ENCODE results near the gene HNRNPC. TPM values are rescaled to one million over a fixed set of nuclear protein-coding genes. Genes with fewer than 3 reads are reported as not detected.

Gene HNRNPC
- total RNA-seq, 2 experiments from 2014 or later: 1,155 to 1,665 TPM

DNA sequence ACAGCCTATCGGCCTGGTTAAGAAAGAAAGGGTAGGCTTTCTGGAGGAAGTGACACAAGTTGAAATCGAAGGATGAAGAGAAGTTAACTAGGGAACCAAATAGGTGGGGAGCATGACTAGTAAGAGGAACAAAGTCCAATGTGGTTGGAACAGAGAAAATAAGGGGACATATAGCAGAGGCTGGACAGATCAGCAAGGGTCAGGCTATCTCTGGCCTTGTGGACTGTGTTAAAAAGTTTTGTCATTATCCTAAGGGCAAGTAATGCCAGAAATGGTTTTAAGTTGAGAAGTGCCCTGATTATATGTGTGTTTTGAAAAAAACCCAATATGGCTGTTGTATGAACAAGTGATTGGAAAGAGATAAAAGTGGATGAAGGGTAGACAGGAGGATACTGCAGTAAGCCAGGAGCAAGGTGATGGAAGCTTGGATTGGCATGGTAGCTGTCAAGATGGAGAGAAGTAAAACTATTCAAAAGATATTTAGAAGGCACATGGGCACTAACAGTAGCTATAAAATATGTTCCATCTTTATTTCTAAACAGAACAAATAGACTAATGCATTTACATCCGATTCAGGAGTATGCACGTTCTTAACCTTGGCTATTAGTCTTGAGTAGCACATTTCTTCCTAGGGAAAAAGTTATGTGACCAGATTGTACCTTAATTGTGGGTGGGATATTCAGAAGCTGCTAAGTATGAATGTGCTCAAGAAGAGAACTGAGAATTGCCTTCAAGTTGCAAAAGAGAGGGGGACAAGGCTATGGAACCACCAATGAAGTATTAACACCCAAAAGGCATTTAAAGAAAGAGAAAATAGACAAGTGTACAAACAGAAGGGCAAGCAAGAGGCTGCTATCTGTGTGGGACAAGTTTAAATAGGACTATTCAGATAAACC lies 66.5 kb downstream of the HNRNPC start:
- ChIA-PET POLR2A (interaction anchor here (0.5 to 1.6 kb wide), 5 partner anchors 10 to 148 kb away, joined by 3 to 4 read pairs (median 3); no protein-coding TSS in a partner anchor), CTCF (interaction anchor here (0.6 to 1.1 kb wide), 2 partner anchors 9 to 10 kb away, joined by 3 to 5 read pairs; no protein-coding TSS in a partner anchor)
- Mint-ChIP-seq H3K4me3 (no peak overlapping the region), H3K27me3 (no peaks in the 10 kb centered on the region), H3K9me3 (ENCODE audit: low read depth) (no peaks in the 10 kb centered on the region), H3K27ac (peak overlapping the region; percentile 55), H3K4me1 (peaks cover 3% of the 10 kb centered on the region), H3K36me3 (ENCODE audit: low read depth) (peaks cover 41% of the 10 kb centered on the region)
- intact Hi-C loops (cut with DNase I, micrococcal nuclease): no loop called here
- ATAC-seq: no peak
- DNase-seq: no peak

DNA sequence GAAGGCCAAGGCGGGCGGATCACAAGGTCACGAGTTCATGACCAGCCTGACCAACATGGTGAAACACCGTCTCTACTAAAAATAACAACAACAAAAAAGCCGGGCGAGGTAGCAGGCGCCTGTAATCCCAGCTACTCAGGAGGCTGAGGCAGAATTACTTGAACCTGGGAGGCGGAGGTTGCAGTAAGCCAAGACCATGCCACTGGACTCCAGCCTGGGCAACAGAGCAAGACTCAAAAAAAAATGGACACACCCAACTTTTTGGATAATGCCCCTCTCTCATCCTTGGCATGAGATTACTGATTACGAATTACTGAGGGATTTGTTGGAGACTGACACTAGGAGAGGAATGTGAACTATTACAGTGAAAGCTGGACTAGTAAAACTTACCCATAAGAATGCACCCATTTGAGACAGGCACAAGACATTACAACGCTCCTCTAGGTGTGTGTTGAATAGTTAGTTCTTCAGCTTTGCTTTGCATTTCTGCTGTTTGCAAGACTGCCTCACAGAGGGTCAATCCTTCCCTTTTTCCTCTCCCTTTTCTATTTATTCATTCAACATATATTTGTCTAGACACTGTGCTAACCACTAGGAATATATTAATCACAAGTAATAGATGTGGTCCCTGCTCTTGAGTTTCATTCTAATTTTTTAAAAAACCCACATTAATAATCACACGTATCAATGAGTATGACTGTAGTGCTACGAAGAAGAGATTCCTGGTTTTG lies 67.3 kb downstream of the HNRNPC start:
- H3K27ac Mint-ChIP-seq: no peak overlapping the region
- ATAC-seq: no peak
- POLR2A ChIA-PET: no interaction called here

DNA sequence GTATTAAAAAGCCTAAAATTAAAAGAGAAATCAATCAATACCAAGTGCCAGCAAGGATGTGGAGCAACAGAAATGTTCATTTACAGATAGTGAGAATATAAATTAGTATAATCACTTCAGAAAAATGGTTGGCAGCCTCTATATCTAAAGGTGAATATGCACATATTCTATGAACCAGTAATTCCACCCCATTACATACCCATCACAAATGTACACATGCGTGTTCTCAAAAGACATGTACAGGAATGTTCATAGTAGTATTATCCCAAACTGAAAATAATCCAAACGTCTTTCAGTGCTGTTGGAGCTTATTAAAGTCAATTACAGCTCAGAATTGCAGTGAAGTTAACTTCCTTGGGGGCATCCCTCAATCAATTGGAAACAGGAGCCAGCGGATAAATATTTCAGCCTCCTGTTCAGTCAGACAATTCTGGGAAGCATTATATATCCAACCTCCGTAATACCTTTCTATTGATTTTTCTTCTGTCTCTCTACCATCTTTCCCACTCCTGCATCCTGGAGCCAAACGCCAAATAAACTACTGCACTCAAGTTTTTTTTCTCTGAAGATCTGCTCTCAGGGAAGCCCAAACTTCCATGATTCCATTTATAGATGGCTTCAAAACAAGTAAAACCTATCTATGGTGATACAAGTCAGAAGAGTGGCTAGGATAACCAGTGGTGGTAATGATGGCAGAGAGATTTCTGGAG lies 68.3 kb downstream of the HNRNPC start:
- no peaks in the 10 kb centered on the region for H3K9me3 Mint-ChIP-seq (ENCODE audit: low read depth)
- intact Hi-C loops (cut with DNase I, micrococcal nuclease): no loop called here
- ChIA-PET CTCF (no interaction called here), POLR2A (interaction anchor here (0.6 kb wide), 1 partner anchor 500 kb away, joined by 3 read pairs; no protein-coding TSS in a partner anchor)
- DNase-seq (no peak), ATAC-seq (no peak)
- peaks cover 2% of the 10 kb centered on the region for H3K4me1 Mint-ChIP-seq
- H3K36me3 Mint-ChIP-seq (ENCODE audit: low read depth): peaks cover 23% of the 10 kb centered on the region
- H3K27ac Mint-ChIP-seq: peak overlapping the region; percentile 2
- no peaks in the 10 kb centered on the region for H3K27me3 Mint-ChIP-seq
- no peak overlapping the region for H3K4me3 Mint-ChIP-seq

More for the DNA sequence above, 67.3 kb downstream of the HNRNPC start:
- Mint-ChIP-seq H3K4me1 (peaks cover 2% of the 10 kb centered on the region), H3K9me3 (ENCODE audit: low read depth) (no peaks in the 10 kb centered on the region), H3K4me3 (no peak overlapping the region), H3K36me3 (ENCODE audit: low read depth) (peaks cover 33% of the 10 kb centered on the region), H3K27me3 (no peaks in the 10 kb centered on the region)
- DNase-seq: no peak
- intact Hi-C loops (cut with DNase I, micrococcal nuclease): no loop called here
- CTCF ChIA-PET: no interaction called here

DNA sequence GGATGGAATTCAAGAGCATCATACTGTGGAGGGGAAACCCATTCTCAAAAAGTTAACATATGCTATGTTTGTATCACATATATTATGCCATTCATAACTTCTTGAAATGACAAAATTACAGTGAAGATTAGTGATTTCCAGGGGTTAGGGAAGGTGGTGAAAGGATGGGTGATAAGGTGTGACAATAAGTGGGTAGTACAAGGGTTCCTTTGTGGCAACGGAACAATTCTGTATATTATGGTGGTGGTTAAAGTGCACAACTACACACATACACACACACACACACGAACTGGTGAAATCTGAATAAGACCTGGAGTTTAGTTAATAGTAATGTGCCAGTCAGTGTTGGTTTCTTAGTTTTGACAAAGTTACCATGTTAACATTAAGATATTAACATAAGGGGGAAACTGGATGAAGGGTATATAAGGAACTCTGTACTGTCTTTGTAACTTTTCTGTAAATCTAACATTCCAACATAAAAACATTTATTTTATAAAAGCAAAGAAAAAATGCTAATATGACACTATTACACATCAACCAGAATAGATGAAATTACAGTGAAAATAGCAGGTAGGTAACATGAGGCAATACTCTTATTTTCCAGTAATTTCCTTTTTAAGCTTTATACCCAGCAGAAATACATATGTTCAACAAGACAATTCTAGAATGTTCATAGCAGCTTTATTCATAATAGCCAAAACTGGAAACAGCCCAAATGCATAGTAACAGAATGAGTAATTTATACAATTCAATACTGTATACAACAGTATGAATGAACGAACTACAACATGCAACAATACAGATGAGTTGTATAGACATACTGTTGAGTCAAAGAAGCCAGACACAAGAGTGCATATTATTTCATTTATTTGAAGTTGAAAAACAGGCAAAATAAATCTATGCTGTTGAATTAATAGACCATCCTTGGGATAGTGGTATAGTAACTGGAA lies 69.4 kb downstream of the HNRNPC start:
- H3K4me1 Mint-ChIP-seq: peaks cover 2% of the 10 kb centered on the region
- no peaks in the 10 kb centered on the region for H3K27me3 Mint-ChIP-seq
- ChIA-PET CTCF (no interaction called here), POLR2A (no interaction called here)
- intact Hi-C loops (cut with DNase I, micrococcal nuclease): no loop called here
- peak; percentile 38 for ATAC-seq
- H3K27ac Mint-ChIP-seq: no peak overlapping the region
- no peak overlapping the region for H3K4me3 Mint-ChIP-seq
- peaks cover 15% of the 10 kb centered on the region for H3K36me3 Mint-ChIP-seq (ENCODE audit: low read depth)
- DNase-seq: no peak
- H3K9me3 Mint-ChIP-seq (ENCODE audit: low read depth): no peaks in the 10 kb centered on the region

DNA sequence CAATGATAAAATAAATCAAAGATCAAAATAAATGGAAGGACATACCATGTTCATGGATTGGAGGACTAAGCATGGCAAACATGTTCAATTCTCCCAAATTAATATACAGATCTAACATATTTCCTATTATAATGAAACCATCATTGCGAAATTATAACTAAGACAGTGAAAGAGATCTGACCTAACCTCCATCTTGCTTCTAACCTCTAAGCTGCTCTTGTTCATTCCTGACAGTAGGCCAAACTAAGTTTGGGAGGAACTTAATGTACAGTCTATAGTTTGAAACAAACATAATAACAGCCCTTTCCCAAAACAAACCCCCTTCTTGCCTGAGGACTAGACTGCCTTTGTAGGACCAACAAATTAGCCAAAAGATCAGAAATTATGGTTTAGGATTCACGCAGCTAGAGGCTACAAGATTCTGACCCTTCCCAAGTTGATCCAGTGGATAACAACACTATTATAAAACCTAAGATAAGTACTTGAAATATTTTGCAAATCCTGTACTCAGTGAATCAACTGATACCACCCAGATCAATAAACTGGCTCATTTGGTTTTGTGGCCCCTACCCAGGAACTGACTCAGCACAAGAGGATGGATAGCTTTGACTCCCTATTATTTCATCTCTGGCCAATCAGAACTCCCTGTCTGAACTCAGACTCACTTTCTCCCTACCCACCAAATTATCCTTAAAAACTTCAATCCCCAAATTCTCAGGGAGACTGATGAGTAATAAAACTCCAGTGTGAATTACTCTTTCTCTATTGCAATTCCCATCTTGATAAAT lies 71.6 kb downstream of the HNRNPC start:
- H3K27me3 Mint-ChIP-seq: no peaks in the 10 kb centered on the region
- no peak overlapping the region for H3K4me3 Mint-ChIP-seq
- peaks cover 2% of the 10 kb centered on the region for H3K4me1 Mint-ChIP-seq
- no peaks in the 10 kb centered on the region for H3K9me3 Mint-ChIP-seq (ENCODE audit: low read depth)
- DNase-seq: no peak
- CTCF ChIA-PET: interaction anchor here (1.1 kb wide), 1 partner anchor 183 kb away, joined by 4 read pairs; no protein-coding TSS in a partner anchor
- ATAC-seq: no peak
- H3K27ac Mint-ChIP-seq: no peak overlapping the region
- POLR2A ChIA-PET: interaction anchor here (0.6 kb wide), 1 partner anchor 15 kb away, joined by 3 read pairs; no protein-coding TSS in a partner anchor
- peaks cover 2% of the 10 kb centered on the region for H3K36me3 Mint-ChIP-seq (ENCODE audit: low read depth)
- intact Hi-C loops (cut with DNase I, micrococcal nuclease): no loop called here

DNA sequence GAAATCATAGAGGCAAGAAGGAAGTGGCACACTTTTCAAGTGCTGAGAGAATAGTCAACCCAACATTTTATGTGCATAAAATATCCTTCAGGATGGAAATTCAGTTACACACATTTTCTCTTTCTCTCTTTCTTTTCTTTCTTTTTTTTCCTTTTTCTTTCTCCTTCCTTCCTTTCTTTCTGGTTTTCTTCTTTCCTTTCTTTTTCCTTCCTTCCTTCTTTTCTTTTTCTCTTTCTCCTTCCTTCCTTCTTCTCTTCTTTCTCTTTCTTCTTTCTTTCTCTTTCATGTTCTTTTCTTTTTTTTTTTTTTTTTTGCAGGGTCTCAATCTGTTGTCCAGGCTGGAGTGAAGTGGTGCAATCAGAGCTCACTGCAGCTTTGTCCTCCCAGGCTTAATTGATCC lies 74.6 kb downstream of the HNRNPC start:
- H3K4me1 Mint-ChIP-seq: peaks cover 6% of the 10 kb centered on the region
- intact Hi-C loops (cut with DNase I, micrococcal nuclease): no loop called here
- no peaks in the 10 kb centered on the region for H3K27me3 Mint-ChIP-seq
- H3K9me3 Mint-ChIP-seq (ENCODE audit: low read depth): no peaks in the 10 kb centered on the region
- no peak overlapping the region for H3K27ac Mint-ChIP-seq
- DNase-seq (no peak), ATAC-seq (no peak)
- CTCF ChIA-PET: no interaction called here
- no peak overlapping the region for H3K4me3 Mint-ChIP-seq
- POLR2A ChIA-PET: no interaction called here
- H3K36me3 Mint-ChIP-seq (ENCODE audit: low read depth): no peaks in the 10 kb centered on the region

DNA sequence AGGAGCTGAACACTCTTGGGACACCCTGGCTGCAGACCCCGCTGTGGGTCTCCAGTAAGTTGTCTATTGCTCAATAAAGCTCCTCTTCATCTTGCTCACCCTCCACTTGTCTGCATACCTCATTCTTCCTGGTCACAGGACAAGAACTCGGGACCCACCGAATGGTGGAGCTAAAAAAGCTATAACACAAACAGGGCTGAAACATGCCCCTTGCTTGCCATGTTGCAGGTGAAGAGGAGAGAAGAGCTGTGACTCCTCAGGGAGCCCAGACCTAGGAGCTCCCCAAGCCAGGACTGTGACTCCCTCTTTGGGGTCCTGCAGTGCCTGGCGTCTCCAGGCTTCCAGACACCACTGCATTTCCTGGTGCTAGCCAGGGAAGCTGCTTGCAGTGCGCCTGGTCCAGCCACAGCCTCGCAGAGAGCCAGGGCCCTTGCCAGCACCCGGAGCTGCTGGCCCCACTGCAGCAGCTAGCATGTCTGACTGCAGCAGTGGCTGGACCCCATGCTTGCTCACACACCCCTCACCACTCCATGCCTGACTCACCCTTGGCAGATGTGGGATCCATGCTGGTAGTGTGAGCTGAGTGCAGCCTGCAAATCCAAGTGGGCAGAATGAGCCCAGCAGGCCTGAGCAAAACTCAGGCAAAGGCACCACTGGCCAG lies 76.2 kb downstream of the HNRNPC start:
- intact Hi-C loops (cut with DNase I, micrococcal nuclease): no loop called here
- DNase-seq (no peak), ATAC-seq (no peak)
- Mint-ChIP-seq H3K27ac (no peak overlapping the region), H3K4me1 (peaks cover 6% of the 10 kb centered on the region), H3K4me3 (peak overlapping the region; percentile 53), H3K27me3 (no peaks in the 10 kb centered on the region), H3K9me3 (ENCODE audit: low read depth) (no peaks in the 10 kb centered on the region), H3K36me3 (ENCODE audit: low read depth) (no peaks in the 10 kb centered on the region)
- POLR2A ChIA-PET: interaction anchor here (0.6 to 1.5 kb wide), 2 partner anchors 10 to 186 kb away, joined by 4 to 5 read pairs; no protein-coding TSS in a partner anchor
- CTCF ChIA-PET: interaction anchor here (0.6 to 1.4 kb wide), 6 partner anchors 10 to 178 kb away, joined by 4 to 5 read pairs (median 4); no protein-coding TSS in a partner anchor

DNA sequence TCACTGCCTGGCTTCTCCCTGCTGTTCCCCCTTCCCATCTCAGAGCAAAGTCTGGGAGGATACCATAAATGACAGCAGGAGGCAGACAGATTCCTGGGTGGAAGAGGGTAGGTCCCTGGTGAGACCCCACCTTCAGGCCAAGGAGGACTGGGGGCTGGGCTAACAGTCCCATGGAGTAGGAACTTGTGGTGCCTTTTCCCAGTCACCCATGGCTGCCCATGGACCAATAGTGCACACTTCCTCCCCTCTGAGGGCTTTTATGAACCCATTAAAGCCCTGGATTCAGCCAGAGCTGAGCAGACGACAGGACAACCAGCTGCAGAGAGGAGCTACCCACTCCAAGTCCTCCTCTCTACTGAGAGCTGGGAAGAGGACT lies 76.8 kb downstream of the HNRNPC start:
- no peaks in the 10 kb centered on the region for H3K36me3 Mint-ChIP-seq (ENCODE audit: low read depth)
- no peak overlapping the region for H3K27ac Mint-ChIP-seq
- ATAC-seq (no peak), DNase-seq (no peak)
- H3K4me1 Mint-ChIP-seq: peaks cover 4% of the 10 kb centered on the region
- peak overlapping the region; percentile 53 for H3K4me3 Mint-ChIP-seq
- POLR2A ChIA-PET: interaction anchor here (0.7 to 1.5 kb wide), 4 partner anchors 11 to 190 kb away, joined by 3 to 4 read pairs (median 4); no protein-coding TSS in a partner anchor
- H3K9me3 Mint-ChIP-seq (ENCODE audit: low read depth): no peaks in the 10 kb centered on the region
- intact Hi-C loops (cut with DNase I, micrococcal nuclease): no loop called here
- CTCF ChIA-PET: interaction anchor here (0.6 to 1.4 kb wide), 7 partner anchors 11 to 340 kb away, joined by 4 to 5 read pairs (median 4); no protein-coding TSS in a partner anchor
- H3K27me3 Mint-ChIP-seq: no peaks in the 10 kb centered on the region

DNA sequence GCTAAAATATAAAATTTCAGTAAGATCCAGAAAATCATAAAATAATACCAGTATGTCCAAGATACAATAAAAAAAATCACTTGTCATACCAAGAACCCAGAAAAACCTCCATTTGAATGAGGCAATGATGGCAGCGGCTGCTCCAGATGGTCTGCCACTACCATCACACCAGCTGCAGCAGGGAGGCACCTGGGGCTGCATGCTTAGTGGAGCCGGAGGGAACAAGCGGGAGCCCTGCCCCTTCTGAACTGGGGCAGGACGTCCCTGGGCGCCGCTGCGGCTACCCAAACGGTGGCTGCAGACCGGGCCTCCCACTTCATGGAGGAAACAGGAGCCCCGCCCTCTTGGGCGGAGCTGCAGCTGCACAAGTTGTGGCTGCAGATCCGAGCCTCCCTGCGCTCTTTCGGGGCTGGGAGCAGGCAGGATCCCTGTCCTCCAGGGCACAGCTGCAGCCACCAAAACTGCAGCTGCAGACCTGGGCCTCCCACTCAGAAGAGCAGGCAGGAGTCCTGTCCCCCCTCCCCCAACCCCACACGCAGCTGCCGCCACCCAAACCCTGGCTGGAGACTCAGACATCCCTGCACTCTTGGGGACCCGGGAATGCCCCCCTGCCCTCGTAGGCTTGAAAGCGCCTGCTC lies 77.3 kb downstream of the HNRNPC start:
- DNase-seq (peak; percentile 82), ATAC-seq (peak; percentile 94)
- Mint-ChIP-seq H3K27me3 (no peaks in the 10 kb centered on the region), H3K4me1 (peaks cover 4% of the 10 kb centered on the region), H3K4me3 (peak overlapping the region; percentile 53), H3K27ac (peak overlapping the region; percentile 13), H3K36me3 (ENCODE audit: low read depth) (no peaks in the 10 kb centered on the region), H3K9me3 (ENCODE audit: low read depth) (no peaks in the 10 kb centered on the region)
- intact Hi-C loops (cut with DNase I, micrococcal nuclease): no loop called here
- ChIA-PET POLR2A (interaction anchor here (0.7 to 1.5 kb wide), 4 partner anchors 11 to 191 kb away, joined by 3 to 4 read pairs (median 4); no protein-coding TSS in a partner anchor), CTCF (interaction anchor here (0.6 to 1.4 kb wide), 4 partner anchors 23 to 341 kb away, joined by 4 read pairs; no protein-coding TSS in a partner anchor)

All from activated CD4-positive, alpha-beta T cell treated with anti-CD3 and anti-CD28 coated beads for 36 hours (primary cell).